ENCODE results near the gene BCAS3. TPM values are rescaled to one million over a fixed set of nuclear protein-coding genes. Genes with fewer than 3 reads are reported as not detected.

BCAS3 gene
- total RNA-seq, 1 donor from 2014 or later, result 44.8 TPM

- Mint-ChIP-seq H3K4me3 (ENCODE audit: unreplicated experiment) (no peak overlapping the region), H3K27me3 (ENCODE audit: unreplicated experiment) (peaks cover 2% of the 10 kb centered on the region), H3K4me1 (ENCODE audit: low read depth, unreplicated experiment) (no peaks in the 10 kb centered on the region), H3K27ac (ENCODE audit: unreplicated experiment) (no peak overlapping the region), H3K36me3 (ENCODE audit: unreplicated experiment) (peaks cover 16% of the 10 kb centered on the region), H3K9me3 (ENCODE audit: unreplicated experiment) (peaks cover 1% of the 10 kb centered on the region)
- TF ChIP-seq, protein P1, sequence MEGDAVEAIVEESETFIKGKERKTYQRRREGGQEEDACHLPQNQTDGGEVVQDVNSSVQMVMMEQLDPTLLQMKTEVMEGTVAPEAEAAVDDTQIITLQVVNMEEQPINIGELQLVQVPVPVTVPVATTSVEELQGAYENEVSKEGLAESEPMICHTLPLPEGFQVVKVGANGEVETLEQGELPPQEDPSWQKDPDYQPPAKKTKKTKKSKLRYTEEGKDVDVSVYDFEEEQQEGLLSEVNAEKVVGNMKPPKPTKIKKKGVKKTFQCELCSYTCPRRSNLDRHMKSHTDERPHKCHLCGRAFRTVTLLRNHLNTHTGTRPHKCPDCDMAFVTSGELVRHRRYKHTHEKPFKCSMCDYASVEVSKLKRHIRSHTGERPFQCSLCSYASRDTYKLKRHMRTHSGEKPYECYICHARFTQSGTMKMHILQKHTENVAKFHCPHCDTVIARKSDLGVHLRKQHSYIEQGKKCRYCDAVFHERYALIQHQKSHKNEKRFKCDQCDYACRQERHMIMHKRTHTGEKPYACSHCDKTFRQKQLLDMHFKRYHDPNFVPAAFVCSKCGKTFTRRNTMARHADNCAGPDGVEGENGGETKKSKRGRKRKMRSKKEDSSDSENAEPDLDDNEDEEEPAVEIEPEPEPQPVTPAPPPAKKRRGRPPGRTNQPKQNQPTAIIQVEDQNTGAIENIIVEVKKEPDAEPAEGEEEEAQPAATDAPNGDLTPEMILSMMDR (IDR thresholded peaks at IDR 0.05; ENCODE audit: partially characterized antibody, unreplicated experiment), result no peak
- no peak for DNase-seq
Observed at GRCh38 chr17:60959696-60960095, 282.0 kb downstream of the BCAS3 start.

GRCh38 chr17:60960398-60961065 is 282.9 kb downstream of the BCAS3 start:
- Mint-ChIP-seq H3K4me3 (ENCODE audit: unreplicated experiment) (no peak overlapping the region), H3K36me3 (ENCODE audit: unreplicated experiment) (peaks cover 18% of the 10 kb centered on the region), H3K9me3 (ENCODE audit: unreplicated experiment) (peaks cover 1% of the 10 kb centered on the region), H3K4me1 (ENCODE audit: low read depth, unreplicated experiment) (no peaks in the 10 kb centered on the region), H3K27ac (ENCODE audit: unreplicated experiment) (no peak overlapping the region), H3K27me3 (ENCODE audit: unreplicated experiment) (peaks cover 2% of the 10 kb centered on the region)
- DNase-seq, result no peak
- TF ChIP-seq, protein P1 (IDR thresholded peaks at IDR 0.05; ENCODE audit: partially characterized antibody, unreplicated experiment), result no peak

DNA sequence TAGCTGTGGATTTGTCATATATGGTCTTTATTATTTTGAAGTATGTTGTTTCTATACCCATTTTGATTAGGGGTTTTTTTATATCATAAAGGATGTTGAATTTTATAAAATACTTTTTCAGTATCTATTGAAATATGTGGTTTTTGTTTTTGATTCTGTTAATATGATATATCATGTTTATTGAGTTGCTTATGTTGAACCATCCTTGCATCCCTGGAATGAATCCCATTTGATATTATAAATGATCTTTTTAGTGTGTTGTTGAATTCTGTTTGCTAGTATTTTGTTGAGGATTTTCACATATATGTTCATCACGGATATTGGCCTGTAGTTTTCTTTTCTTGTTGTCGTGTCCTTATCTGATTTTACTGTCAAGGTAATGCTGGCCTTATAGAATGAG is 286.5 kb downstream of the BCAS3 start:
- peaks cover 27% of the 10 kb centered on the region for H3K36me3 Mint-ChIP-seq (ENCODE audit: unreplicated experiment)

DNA sequence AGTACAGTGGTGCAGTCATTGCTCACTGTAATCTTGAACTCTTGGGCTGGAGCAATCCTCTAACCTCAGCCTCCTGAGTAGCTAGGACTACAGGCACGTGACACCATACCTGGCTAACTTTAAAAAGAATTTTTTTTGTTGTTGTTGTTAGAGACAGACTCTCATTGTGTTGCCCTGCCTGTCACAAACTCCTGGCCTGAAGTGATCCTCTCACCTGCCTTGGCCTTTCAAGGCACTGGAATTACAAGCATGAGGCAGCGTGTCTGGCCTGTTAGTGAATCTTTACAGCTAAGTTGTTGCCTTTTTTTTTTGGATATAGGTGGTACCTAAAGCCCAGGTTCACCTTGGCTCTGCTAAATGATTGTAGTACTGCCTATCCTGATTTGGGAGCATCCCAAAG is 290.6 kb downstream of the BCAS3 start:
- Mint-ChIP-seq H3K4me3 (ENCODE audit: unreplicated experiment) (no peak overlapping the region), H3K4me1 (ENCODE audit: low read depth, unreplicated experiment) (no peaks in the 10 kb centered on the region), H3K9me3 (ENCODE audit: unreplicated experiment) (peaks cover 1% of the 10 kb centered on the region), H3K27ac (ENCODE audit: unreplicated experiment) (no peak overlapping the region), H3K36me3 (ENCODE audit: unreplicated experiment) (peaks cover 27% of the 10 kb centered on the region), H3K27me3 (ENCODE audit: unreplicated experiment) (peaks cover 2% of the 10 kb centered on the region)
- TF ChIP-seq, protein P1 (IDR thresholded peaks at IDR 0.05; ENCODE audit: partially characterized antibody, unreplicated experiment), result no peak
- no peak for DNase-seq

More for the DNA sequence above, 286.5 kb downstream of the BCAS3 start:
- Mint-ChIP-seq H3K27me3 (ENCODE audit: unreplicated experiment) (no peaks in the 10 kb centered on the region), H3K4me1 (ENCODE audit: low read depth, unreplicated experiment) (no peaks in the 10 kb centered on the region), H3K9me3 (ENCODE audit: unreplicated experiment) (peaks cover 1% of the 10 kb centered on the region), H3K4me3 (ENCODE audit: unreplicated experiment) (no peak overlapping the region), H3K27ac (ENCODE audit: unreplicated experiment) (no peak overlapping the region)
- DNase-seq, result no peak
- TF ChIP-seq, protein P1 (IDR thresholded peaks at IDR 0.05; ENCODE audit: partially characterized antibody, unreplicated experiment), result no peak

DNA sequence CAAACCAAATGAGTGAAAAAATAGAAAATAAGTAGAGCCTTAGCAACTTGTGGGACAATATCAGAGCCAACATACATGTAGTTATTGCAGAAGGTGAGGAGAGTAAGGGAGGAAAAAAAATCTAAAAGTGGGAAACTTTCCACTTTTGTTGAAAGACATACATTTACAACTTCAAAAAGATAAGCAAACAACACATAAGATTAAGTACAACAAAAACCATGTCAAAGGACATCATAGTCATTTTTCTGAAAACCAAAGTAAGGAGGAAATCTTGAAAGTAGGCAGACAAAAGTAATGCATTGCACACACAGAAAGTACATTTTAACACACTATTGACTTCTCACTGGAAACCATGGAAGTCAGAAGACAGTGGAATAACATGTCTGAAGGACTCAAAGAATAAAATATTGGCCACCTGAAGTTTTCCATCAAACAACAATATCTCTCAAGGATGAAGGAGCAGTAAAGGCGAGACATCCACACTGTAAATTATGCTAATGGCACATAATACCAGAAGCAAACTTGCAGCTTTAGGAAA is 291.9 kb downstream of the BCAS3 start:
- TF ChIP-seq, protein P1 (IDR thresholded peaks at IDR 0.05; ENCODE audit: partially characterized antibody, unreplicated experiment), result no peak
- no peak overlapping the region for H3K27ac Mint-ChIP-seq (ENCODE audit: unreplicated experiment)
- H3K36me3 Mint-ChIP-seq (ENCODE audit: unreplicated experiment), result peaks cover 20% of the 10 kb centered on the region
- H3K27me3 Mint-ChIP-seq (ENCODE audit: unreplicated experiment), result peaks cover 2% of the 10 kb centered on the region
- H3K9me3 Mint-ChIP-seq (ENCODE audit: unreplicated experiment), result no peaks in the 10 kb centered on the region
- no peaks in the 10 kb centered on the region for H3K4me1 Mint-ChIP-seq (ENCODE audit: low read depth, unreplicated experiment)
- no peak overlapping the region for H3K4me3 Mint-ChIP-seq (ENCODE audit: unreplicated experiment)
- DNase-seq, result no peak

Measured in glutamatergic neuron (in vitro differentiated cells).